OCI-LY7 (cell line): Measurements from ENCODE around the gene WNT8A.

Source experiments
- CTCF ChIP-seq: fragments of 200-600 bp; sonication (generic); conservative IDR thresholded peaks from 2 replicates; pipeline ENCODE4 v1.5.1; 2014; ENCODE audit warnings: mild to moderate bottlenecking, antibody characterized with exemption, low read length, moderate library complexity, mixed read lengths
- EZH2phosphoT487 ChIP-seq: fragments of 200-600 bp; sonication (generic); IDR thresholded peaks from 2 replicates; pipeline ENCODE4 v1.6.1; 2018; ENCODE audit warnings: low read depth, borderline replicate concordance, mild to moderate bottlenecking, mixed run types, antibody characterized with exemption, low read length, moderate library complexity, mixed read lengths

- TF ChIP-seq CTCF: no peak
- TF ChIP-seq EZH2phosphoT487: no peak
These were observed 55.3 kb downstream of the WNT8A start, which contains the start of gene NME5 for GRCh38 chr5:138138949-138139780.
